ENCODE measurements around the gene ADGRD1.

ADGRD1 gene

DNA sequence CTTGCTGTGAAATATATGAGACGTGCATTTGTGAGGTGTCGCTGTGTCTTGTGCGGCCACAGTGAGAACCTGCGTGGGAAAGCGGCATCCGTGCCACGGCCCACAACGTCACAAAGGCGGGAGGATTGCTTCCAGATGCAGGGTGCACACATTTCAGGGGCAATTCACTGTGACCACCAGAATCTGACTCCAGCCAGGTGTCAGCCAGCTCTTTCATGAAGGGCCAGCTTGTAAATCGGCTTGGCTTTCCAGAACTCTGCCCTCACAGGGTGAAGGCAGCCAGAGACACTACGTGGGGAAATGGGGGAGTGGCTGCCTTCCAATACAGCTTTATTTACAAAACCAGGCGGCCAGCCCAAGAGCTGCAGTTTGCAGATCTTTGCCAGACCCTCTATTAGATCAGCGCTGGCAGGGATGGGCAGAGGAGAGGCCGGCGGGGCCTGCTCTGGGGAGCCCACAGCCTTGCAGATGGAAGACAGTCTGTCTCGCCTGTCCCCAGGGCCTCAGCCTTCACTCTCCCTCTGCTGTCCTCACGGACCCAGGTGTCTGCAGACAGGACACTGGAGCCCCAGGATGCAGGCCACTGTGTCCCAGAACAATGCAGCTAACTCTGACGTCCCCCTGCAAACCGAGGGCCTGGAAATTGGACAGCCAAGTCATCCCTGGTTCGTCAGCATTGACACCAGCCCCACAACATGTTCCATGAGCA, 53.5 kb downstream of the ADGRD1 start:
- no peak for FAIRE-seq
- TF ChIP-seq TAF1 (IDR thresholded peaks at IDR 0.05; ENCODE audit: low read depth, low read length): no peak
- no peak for TF ChIP-seq POU2F2 (IDR thresholded peaks at IDR 0.05; ENCODE audit: low read depth, low read length)
- TF ChIP-seq SPI1 (IDR thresholded peaks at IDR 0.05; ENCODE audit: low read depth, low read length): no peak
- TF ChIP-seq POLR2AphosphoS5 (IDR thresholded peaks at IDR 0.05; ENCODE audit: low read depth, low read length): no peak
- no peak for TF ChIP-seq PAX5 (IDR thresholded peaks at IDR 0.05; ENCODE audit: insufficient read depth, low read length, severe bottlenecking)
- no peak for TF ChIP-seq POLR2A (IDR thresholded peaks at IDR 0.05; ENCODE audit: low read depth, low read length)
- no peak for DNase-seq (ENCODE audit: insufficient read length, low spot score)

DNA sequence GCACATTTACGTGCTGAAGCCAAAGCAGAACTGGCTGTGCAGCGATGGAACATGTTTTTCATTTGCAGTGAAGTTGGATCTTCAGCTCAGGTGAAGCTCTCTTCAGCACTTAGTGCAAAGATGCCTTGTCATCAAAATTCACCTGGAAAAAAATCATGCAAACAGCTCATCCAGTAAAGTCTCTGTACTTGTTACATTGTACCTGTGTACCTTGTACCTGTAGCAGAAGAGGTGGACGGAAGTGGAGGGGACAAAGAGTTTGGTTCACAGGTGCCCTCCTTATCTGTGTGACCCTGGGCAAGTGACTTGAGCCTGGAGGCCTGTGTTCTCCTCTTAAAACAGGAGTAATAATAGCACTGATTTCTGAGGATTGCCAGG, 54.0 kb downstream of the ADGRD1 start:
- no peak for DNase-seq (ENCODE audit: insufficient read length, low spot score)
- no peak for TF ChIP-seq POLR2AphosphoS5 (IDR thresholded peaks at IDR 0.05; ENCODE audit: low read depth, low read length)
- TF ChIP-seq POLR2A (IDR thresholded peaks at IDR 0.05; ENCODE audit: low read depth, low read length): no peak
- no peak for TF ChIP-seq PAX5 (IDR thresholded peaks at IDR 0.05; ENCODE audit: insufficient read depth, low read length, severe bottlenecking)
- TF ChIP-seq POU2F2 (IDR thresholded peaks at IDR 0.05; ENCODE audit: low read depth, low read length): no peak
- no peak for FAIRE-seq

DNA sequence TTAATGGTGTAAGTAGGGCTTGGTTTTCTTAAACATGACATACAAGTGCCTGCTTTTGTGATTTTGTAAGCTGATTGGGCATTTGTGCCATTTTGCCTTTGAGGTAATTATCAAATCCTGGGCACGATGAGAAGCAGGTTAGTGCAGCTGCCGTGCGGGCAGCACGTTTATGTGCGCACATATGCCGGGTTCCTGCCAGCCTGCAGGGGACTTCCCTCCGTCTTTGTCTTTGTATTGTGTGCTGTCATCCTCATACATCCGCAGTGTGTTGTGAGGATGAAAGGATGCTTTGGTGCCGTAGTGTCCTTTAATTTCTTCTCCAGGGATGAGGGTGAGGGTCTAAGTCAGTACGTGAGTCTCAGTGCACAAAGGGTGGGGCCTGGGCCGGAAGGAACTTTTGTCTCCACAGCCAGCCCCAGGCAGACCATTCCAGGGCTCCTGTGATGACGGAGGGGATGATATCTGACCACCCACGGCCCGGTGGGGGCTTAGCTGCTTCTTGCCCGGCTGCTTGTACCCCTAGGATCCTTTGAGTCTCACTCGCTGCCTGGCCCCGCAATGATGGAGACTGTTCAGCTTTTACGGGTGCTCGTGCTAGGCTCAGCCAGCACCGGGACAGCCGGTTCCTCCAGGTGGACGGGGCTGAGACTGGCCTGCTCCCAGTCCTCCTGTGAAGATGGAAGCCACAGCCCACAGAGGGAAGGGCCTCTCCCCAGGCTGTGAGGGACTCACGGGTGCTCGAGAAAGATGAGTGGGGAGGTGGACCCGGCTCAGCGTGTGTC, 54.6 kb downstream of the ADGRD1 start:
- DNase-seq (ENCODE audit: insufficient read length, low spot score) (no peak), FAIRE-seq (no peak)
- TF ChIP-seq POU2F2 (IDR thresholded peaks at IDR 0.05; ENCODE audit: low read depth, low read length) (no peak), SPI1 (IDR thresholded peaks at IDR 0.05; ENCODE audit: low read depth, low read length) (no peak), TAF1 (IDR thresholded peaks at IDR 0.05; ENCODE audit: low read depth, low read length) (no peak), POLR2A (IDR thresholded peaks at IDR 0.05; ENCODE audit: low read depth, low read length) (no peak)

DNA sequence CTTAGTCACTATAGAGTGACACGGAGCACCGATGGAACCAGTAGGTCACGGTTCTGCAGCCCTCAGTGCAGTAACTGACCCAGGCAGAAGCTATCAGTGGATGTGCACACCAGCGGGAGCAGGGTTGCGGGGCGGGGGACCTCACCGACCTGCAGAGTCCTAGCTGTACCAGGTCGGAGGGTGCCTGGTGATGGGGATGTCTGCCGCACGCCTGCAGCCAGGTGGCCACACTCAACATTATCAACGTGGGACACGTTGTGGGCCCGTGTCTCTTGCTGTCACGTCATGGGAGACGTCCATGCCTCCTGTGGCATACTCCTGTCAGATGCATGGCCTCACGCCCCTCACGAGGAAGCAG, 55.2 kb downstream of the ADGRD1 start:
- no peak for FAIRE-seq
- no peak for TF ChIP-seq SPI1 (IDR thresholded peaks at IDR 0.05; ENCODE audit: low read depth, low read length)
- TF ChIP-seq PAX5 (IDR thresholded peaks at IDR 0.05; ENCODE audit: insufficient read depth, low read length, severe bottlenecking): no peak
- no peak for TF ChIP-seq POU2F2 (IDR thresholded peaks at IDR 0.05; ENCODE audit: low read depth, low read length)
- TF ChIP-seq TAF1 (IDR thresholded peaks at IDR 0.05; ENCODE audit: low read depth, low read length): no peak
- no peak for TF ChIP-seq POLR2A (IDR thresholded peaks at IDR 0.05; ENCODE audit: low read depth, low read length)
- no peak for TF ChIP-seq POLR2AphosphoS5 (IDR thresholded peaks at IDR 0.05; ENCODE audit: low read depth, low read length)

DNA sequence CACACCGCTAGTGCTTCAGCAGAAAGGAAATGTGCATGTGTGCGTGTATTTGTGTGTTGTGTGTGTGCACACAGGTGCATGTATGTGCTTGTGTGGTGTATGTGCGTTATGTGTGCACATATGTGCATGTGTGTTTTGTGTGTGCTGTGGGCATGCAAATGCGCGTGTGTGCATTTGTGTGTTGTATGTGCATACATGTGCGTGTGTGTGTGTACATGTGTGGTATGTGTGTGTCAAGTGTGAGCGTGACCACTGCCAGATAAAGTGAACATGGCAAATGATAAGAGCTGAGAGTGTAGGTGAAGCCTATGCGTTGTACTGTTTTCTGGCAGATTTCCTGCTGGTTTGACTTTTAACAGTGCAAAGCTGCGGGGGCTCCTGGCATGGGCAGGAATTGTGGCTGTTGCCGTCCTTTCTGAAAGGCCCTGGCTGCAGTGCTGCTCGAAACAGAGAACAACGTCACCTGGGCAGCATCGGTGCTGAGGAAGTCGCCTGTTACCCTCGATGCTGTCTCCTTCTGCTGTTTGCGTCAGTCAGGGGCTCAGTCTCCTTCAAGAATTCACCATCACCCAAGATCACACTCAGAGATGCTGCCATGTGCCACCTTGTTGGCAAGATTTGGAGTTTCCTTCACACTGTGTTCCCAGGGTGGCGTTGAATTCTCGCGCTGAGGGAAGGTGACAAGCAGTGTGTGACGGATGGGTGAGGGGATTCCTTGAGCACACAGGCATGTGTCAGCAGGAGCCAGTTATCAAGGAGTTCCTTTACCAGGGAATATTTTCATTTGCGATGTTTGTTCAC, 56.1 kb downstream of the ADGRD1 start:
- TF ChIP-seq POU2F2 (IDR thresholded peaks at IDR 0.05; ENCODE audit: low read depth, low read length) (no peak), SPI1 (IDR thresholded peaks at IDR 0.05; ENCODE audit: low read depth, low read length) (no peak), POLR2AphosphoS5 (IDR thresholded peaks at IDR 0.05; ENCODE audit: low read depth, low read length) (no peak), TAF1 (IDR thresholded peaks at IDR 0.05; ENCODE audit: low read depth, low read length) (no peak), PAX5 (IDR thresholded peaks at IDR 0.05; ENCODE audit: insufficient read depth, low read length, severe bottlenecking) (no peak), POLR2A (IDR thresholded peaks at IDR 0.05; ENCODE audit: low read depth, low read length) (no peak)
- FAIRE-seq (no peak), DNase-seq (ENCODE audit: insufficient read length, low spot score) (no peak)

More for the DNA sequence above, 55.2 kb downstream of the ADGRD1 start:
- no peak for DNase-seq (ENCODE audit: insufficient read length, low spot score)

DNA sequence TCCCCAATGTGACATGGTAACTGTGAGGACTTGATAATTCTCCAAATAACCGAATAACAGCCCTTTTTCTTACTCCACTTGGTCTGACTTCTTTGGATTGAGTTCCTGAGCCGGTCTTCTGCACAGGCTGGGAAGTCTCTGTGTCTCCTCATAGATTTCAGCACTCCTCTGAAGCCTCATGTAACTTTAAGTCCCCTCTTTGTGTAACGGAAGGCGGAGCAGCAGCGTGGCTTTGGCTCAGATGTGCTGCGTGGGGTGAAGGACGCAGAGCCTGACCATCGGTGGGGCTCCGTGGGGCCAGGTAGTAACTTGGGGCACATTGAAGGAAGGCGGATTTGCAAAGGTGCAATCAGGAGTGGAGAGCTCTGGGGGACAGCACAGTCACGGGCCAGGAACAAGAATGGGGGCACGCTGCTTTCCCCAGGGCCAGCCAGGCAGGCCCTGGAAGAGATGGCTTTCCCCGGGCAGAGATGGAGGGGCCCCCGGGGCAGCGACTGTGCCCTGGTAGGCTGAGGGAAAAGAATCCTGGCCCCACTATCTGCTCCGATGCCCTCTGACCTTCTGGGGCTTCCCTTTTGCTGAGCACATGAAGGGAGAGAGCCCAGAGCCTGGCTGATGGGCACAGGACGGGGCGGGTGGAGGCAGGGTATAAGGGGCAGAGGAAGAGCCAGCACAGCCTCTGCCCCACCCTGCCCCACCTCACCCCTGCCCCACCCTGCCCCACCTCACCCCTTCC, 56.9 kb downstream of the ADGRD1 start:
- DNase-seq (ENCODE audit: insufficient read length, low spot score) (no peak), FAIRE-seq (no peak)
- TF ChIP-seq POLR2AphosphoS5 (IDR thresholded peaks at IDR 0.05; ENCODE audit: low read depth, low read length): no peak
- TF ChIP-seq TAF1 (IDR thresholded peaks at IDR 0.05; ENCODE audit: low read depth, low read length): no peak
- TF ChIP-seq POU2F2 (IDR thresholded peaks at IDR 0.05; ENCODE audit: low read depth, low read length): no peak
- no peak for TF ChIP-seq PAX5 (IDR thresholded peaks at IDR 0.05; ENCODE audit: insufficient read depth, low read length, severe bottlenecking)
- no peak for TF ChIP-seq SPI1 (IDR thresholded peaks at IDR 0.05; ENCODE audit: low read depth, low read length)
- TF ChIP-seq POLR2A (IDR thresholded peaks at IDR 0.05; ENCODE audit: low read depth, low read length): no peak

DNA sequence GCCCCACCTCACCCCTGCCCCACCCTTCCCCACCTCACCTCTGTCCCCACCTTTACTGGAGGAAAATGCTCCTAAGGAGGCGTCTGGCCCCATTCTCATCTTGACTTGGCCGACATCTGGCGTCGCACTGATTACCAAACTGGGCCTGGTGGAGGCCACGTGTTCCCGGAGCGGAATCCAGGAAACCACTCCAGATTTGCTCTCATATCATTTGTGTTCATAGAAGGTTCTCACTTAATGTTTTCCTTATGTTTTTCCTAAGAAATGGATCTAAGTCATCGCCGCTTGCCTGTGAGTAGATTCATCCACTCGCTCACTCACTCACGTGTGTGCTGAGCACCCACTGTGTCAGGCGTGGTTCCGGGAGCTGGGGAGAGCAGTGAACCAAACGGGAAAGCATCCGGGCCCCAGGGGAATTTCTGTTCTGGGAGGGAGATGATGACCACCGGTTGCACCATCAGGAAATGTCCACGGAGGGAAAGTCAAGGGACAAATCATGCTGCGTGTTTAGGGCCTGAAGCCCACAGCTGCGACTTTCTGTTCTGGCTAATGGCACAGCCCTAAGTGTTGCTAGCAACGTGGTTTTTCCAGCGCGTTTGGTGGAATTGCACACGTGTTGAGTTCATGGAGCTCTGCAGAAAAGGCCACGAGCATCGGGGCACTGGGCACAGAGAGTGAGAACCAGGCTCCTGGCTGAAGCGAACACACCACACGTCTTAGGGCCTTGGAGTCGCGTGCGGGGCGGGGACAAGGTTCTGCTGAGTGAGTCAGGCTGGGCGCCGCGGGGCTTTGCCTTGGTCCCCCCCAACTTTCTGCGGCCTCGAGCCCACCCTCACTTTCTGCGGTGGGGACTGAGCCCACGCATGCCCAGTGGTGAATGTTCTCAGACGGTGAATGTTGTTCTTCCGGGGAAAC, 57.7 kb downstream of the ADGRD1 start:
- TF ChIP-seq PAX5 (IDR thresholded peaks at IDR 0.05; ENCODE audit: insufficient read depth, low read length, severe bottlenecking) (no peak), TAF1 (IDR thresholded peaks at IDR 0.05; ENCODE audit: low read depth, low read length) (no peak), POLR2AphosphoS5 (IDR thresholded peaks at IDR 0.05; ENCODE audit: low read depth, low read length) (no peak)
- DNase-seq (ENCODE audit: insufficient read length, low spot score) (no peak), FAIRE-seq (no peak)

DNA sequence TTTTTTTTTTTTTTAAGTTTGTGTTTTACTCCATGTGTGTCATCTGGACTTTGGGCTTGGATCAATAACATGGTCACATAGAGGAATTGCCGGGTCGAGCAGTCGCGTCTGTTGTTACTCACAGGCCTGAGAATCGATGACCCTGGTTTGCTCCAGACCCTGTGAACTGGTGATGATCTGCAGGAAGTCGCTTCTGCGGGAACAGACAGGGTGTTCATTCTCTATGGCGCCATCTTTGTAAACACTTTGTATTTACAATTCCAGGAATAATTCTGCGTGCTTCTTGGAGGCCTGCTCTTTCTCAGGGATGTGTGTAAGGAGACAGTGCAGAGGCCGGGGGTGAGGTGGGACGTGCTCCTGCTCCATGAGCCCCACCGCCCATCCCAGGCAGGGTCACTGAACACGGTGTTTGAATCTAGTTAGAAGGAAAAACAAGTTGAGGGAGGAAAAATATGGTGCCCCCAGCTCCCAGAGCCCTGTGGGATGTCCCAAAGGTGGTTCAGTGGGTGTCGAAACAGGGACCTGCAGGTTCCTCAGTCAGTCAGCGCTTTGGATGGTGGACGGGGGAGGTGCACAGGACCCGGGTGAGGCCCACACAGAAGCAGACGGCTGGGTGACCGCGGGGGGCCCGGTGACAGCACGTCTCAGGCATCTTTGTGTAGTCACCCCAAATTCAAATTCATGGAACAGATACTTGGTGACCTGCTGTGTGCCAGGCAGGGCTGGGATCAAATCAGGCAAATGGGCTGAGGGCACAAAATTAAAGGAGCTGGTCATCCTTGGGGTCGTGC, 58.8 kb downstream of the ADGRD1 start:
- no peak for DNase-seq (ENCODE audit: insufficient read length, low spot score)
- no peak for FAIRE-seq

More for the DNA sequence above, 58.8 kb downstream of the ADGRD1 start:
- no peak for TF ChIP-seq POLR2AphosphoS5 (IDR thresholded peaks at IDR 0.05; ENCODE audit: low read depth, low read length)
- no peak for TF ChIP-seq POLR2A (IDR thresholded peaks at IDR 0.05; ENCODE audit: low read depth, low read length)
- no peak for TF ChIP-seq PAX5 (IDR thresholded peaks at IDR 0.05; ENCODE audit: insufficient read depth, low read length, severe bottlenecking)
- TF ChIP-seq TAF1 (IDR thresholded peaks at IDR 0.05; ENCODE audit: low read depth, low read length): no peak
- TF ChIP-seq SPI1 (IDR thresholded peaks at IDR 0.05; ENCODE audit: low read depth, low read length): no peak
- no peak for TF ChIP-seq POU2F2 (IDR thresholded peaks at IDR 0.05; ENCODE audit: low read depth, low read length)
